CD4-positive, alpha-beta T cell treated with Interferon alpha-2 for 1 hour (primary cell): ENCODE results near the gene NDST3.
"Not testable (repeated sequence)": the region's sequence is repeated elsewhere in the genome, so short reads cannot be mapped to it uniquely, and the experiment has no call there.

Experiments
- DNase-seq, 2 donors: peaks; one replicate each; pipeline ENCODE4 v3.0.0-alpha.2; 2020 to 2022

NDST3 gene

GRCh38 chr4:118180776-118181175 is 146.5 kb downstream of the NDST3 start:
- no peak for DNase-seq

GRCh38 chr4:118190903-118191302 is 156.6 kb downstream of the NDST3 start:
- DNase-seq, result no peak

GRCh38 chr4:118193421-118193820 is 159.1 kb downstream of the NDST3 start:
- DNase-seq, result no peak

GRCh38 chr4:118206627-118207026 is 172.3 kb downstream of the NDST3 start:
- no peak for DNase-seq

- DNase-seq, result no peak
Measured at GRCh38 chr4:118213101-118213500, 178.8 kb downstream of the NDST3 start.

- DNase-seq, result no peak
Measured at GRCh38 chr4:118215826-118216225, 181.5 kb downstream of the NDST3 start.

GRCh38 chr4:118221227-118221800 is 187.0 kb downstream of the NDST3 start:
- DNase-seq, result no peak

- DNase-seq, result peak in 1 of 2 donors; percentile 21
Measured at GRCh38 chr4:118224243-118224829, 190.1 kb downstream of the NDST3 start.

- no peak for DNase-seq
Measured at GRCh38 chr4:118225511-118225910, 191.2 kb downstream of the NDST3 start.

- no peak for DNase-seq
Measured at GRCh38 chr4:118226311-118227010, 192.2 kb downstream of the NDST3 start.

- DNase-seq, result no peak
Measured at GRCh38 chr4:118235566-118236120, 201.4 kb downstream of the NDST3 start.

- no peak for DNase-seq
Measured at GRCh38 chr4:118237531-118237930, 203.2 kb downstream of the NDST3 start.

GRCh38 chr4:118249890-118250289 is 215.6 kb downstream of the NDST3 start:
- no peak for DNase-seq

- no peak for DNase-seq
Measured at GRCh38 chr4:118254368-118254767, 220.1 kb downstream of the NDST3 start.

- DNase-seq, result no peak
Measured at GRCh38 chr4:118259111-118259510, 224.8 kb downstream of the NDST3 start.

GRCh38 chr4:118260309-118260708 is 226.0 kb downstream of the NDST3 start:
- DNase-seq, result no peak

GRCh38 chr4:118264096-118264495 is 229.8 kb downstream of the NDST3 start:
- DNase-seq, result no peak

- peak in 1 of 2 donors; percentile 24 for DNase-seq
Measured at GRCh38 chr4:118265312-118266144, 231.2 kb downstream of the NDST3 start.

GRCh38 chr4:118266145-118266496 is 231.8 kb downstream of the NDST3 start:
- not testable (repeated sequence) for DNase-seq

- DNase-seq, result no peak
Measured at GRCh38 chr4:118268780-118269179, 234.5 kb downstream of the NDST3 start.

GRCh38 chr4:118270492-118270891 is 236.2 kb downstream of the NDST3 start:
- DNase-seq, result peak in 1 of 2 donors; percentile 61

GRCh38 chr4:118271788-118272187 is 237.5 kb downstream of the NDST3 start:
- no peak for DNase-seq

GRCh38 chr4:118273642-118274041 is 239.4 kb downstream of the NDST3 start:
- no peak for DNase-seq
